ENCODE results near the gene RASL10B. TPM values are rescaled to one million over a fixed set of nuclear protein-coding genes. Genes with fewer than 3 reads are reported as not detected.
"Not testable (repeated sequence)": the region's sequence is repeated elsewhere in the genome, so short reads cannot be mapped to it uniquely, and the experiment has no call there.

RASL10B gene
- total RNA-seq, 1 donor, result 12.1 TPM

DNA sequence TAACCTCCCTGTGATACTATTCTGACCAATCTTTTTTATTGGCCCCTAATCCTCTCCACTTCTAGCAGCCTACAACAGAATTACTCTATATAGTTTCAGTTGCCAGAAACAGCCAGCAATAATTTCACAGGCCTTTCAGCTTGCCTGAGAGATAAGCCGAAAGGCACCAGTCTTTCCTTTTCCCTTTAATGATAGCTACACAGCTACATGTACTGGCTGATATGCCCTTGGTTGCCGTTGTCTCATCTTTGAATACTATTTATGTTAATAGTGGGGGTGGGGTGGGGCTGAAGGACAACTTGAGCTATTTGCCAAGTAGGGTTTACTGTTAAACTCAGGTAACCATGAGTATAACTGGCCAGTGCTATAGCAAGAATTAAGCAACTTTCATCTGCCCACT is 35.8 kb upstream of the RASL10B start:
- no peak for DNase-seq (ENCODE audit: low read depth)
- TF ChIP-seq CTCF (IDR thresholded peaks at IDR 0.05; ENCODE audit: insufficient read depth, low read depth, low read length), result no peak
- H3K4me3 ChIP-seq (ENCODE audit: low read depth, low read length), result no peak overlapping the region

GRCh38 chr17:35698800-35699199 is 32.6 kb upstream of the RASL10B start:
- TF ChIP-seq CTCF (IDR thresholded peaks at IDR 0.05; ENCODE audit: insufficient read depth, low read depth, low read length), result no peak
- no peak for DNase-seq (ENCODE audit: low read depth)
- H3K4me3 ChIP-seq (ENCODE audit: low read depth, low read length), result no peak overlapping the region

DNA sequence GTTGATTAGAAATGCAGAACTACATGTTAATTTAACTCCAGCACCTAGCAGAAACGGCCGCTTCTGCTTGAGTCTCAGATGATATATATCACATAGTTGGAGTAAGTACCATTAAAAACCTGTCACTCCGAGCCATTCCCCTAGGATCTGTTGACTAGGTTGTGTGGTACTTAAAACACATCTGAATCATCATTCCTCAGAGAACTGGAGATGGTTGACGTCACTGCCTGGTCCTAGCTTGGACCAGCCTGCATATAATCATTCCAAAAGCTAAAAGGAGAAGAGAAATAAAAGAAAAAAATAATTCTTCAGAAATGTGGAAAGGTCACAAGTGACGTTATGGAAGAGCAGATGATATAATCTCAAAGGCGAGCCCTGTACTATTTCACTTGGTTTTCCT is 31.3 kb upstream of the RASL10B start:
- DNase-seq (ENCODE audit: low read depth), result peak; percentile 70
- H3K4me3 ChIP-seq (ENCODE audit: low read depth, low read length), result no peak overlapping the region
- no peak for TF ChIP-seq CTCF (IDR thresholded peaks at IDR 0.05; ENCODE audit: insufficient read depth, low read depth, low read length)

- no peak overlapping the region for H3K4me3 ChIP-seq (ENCODE audit: low read depth, low read length)
- no peak for DNase-seq (ENCODE audit: low read depth)
- no peak for TF ChIP-seq CTCF (IDR thresholded peaks at IDR 0.05; ENCODE audit: insufficient read depth, low read depth, low read length)
Observed at GRCh38 chr17:35701491-35701890, 29.9 kb upstream of the RASL10B start.

GRCh38 chr17:35703308-35703707 is 28.1 kb upstream of the RASL10B start:
- not testable (repeated sequence) for H3K4me3 ChIP-seq (ENCODE audit: low read depth, low read length)

DNA sequence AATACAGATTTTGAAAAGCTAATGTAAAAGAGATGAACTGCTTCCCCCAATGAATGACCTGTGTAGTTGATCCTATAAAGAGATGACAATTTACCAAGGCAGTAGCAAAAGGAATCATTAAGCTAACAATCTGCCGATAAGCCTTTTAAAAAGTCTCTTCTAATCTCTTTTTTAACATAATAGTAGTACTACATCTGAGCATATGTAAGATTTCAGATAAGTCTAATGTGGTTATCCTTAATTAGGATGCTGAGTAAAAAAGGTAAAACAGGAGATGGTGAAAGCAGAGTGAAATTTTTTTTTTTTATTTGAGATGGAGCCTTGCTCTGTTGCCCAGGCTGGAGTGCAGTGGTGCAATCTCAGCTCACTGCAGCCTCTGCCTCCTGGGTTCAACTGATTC is 26.2 kb upstream of the RASL10B start:
- no peak for DNase-seq (ENCODE audit: low read depth)
- H3K4me3 ChIP-seq (ENCODE audit: low read depth, low read length), result no peak overlapping the region
- no peak for TF ChIP-seq CTCF (IDR thresholded peaks at IDR 0.05; ENCODE audit: insufficient read depth, low read depth, low read length)

More at GRCh38 chr17:35703308-35703707, 28.1 kb upstream of the RASL10B start:
- not testable (repeated sequence) for DNase-seq (ENCODE audit: low read depth)

GRCh38 chr17:35705705-35706104 is 25.7 kb upstream of the RASL10B start:
- H3K4me3 ChIP-seq (ENCODE audit: low read depth, low read length), result no peak overlapping the region
- no peak for DNase-seq (ENCODE audit: low read depth)
- TF ChIP-seq CTCF (IDR thresholded peaks at IDR 0.05; ENCODE audit: insufficient read depth, low read depth, low read length), result no peak
